T-cell (primary cell): ENCODE measurements around the gene C5AR1. TPM values are rescaled to one million over a fixed set of nuclear protein-coding genes. Genes with fewer than 3 reads are reported as not detected.

ENCODE experiments used
- ATAC-seq, 4 experiments: fragments of 200-7000 bp in 3 of 4; fragments of 150-1000 bp in 1 of 4; cut with Tn5 transposase; replicated peaks in 1 of 4; 1 replicate in 3 of 4; 2 replicates in 1 of 4; pipeline ENCODE4 v1.10.0; 2021; ENCODE audit warnings: moderate library complexity in 3 of 4, mild to moderate bottlenecking in 2 of 4, moderate number of reproducible peaks in 1 of 4
- CTCF ChIA-PET, 2 donors: fragments of 300-600 bp; sonication (Branson Sonifier 250); formaldehyde crosslinking; loops; one replicate each; lab custom pipeline; 2022; ENCODE audit warnings: antibody characterized with exemption in 2 of 2; lab: Charles Lee
- POLR2A ChIA-PET, 2 donors: fragments of 300-600 bp; sonication (Branson Sonifier 250); formaldehyde crosslinking; loops; one replicate each; lab custom pipeline; 2022; ENCODE audit warnings: antibody characterized with exemption in 2 of 2; lab: Charles Lee
- DNase-seq, 35 experiments: peaks; one replicate each; pipeline versions ENCODE4 v3.0.0 to v3.0.0-alpha.2; 2013 to 2023
- H3K27ac ChIP-seq: one replicate; pipeline ENCODE4 v1.5.1; 2013; ENCODE audit warnings: low read length
- H3K27me3 ChIP-seq, 2 experiments: replicated peaks in 1 of 2; 1 replicate in 1 of 2; 2 replicates in 1 of 2; pipeline versions ENCODE4 v1.6.1 to v1.7.0; 2013; ENCODE audit warnings: low read length in 1 of 2, mixed read lengths in 1 of 2; ENCODE audit not compliant: control insufficient read depth in 2 of 2, insufficient read depth in 2 of 2; ENCODE audit errors: extremely low read depth in 1 of 2
- H3K36me3 ChIP-seq, 2 donors: 1 replicate in 1 of 2; 2 replicates in 1 of 2; pipeline versions ENCODE4 v1.6.1 to v1.7.0; 2013; ENCODE audit warnings: low read length in 1 of 2; ENCODE audit not compliant: control insufficient read depth in 2 of 2, insufficient read depth in 1 of 2; ENCODE audit errors: extremely low read depth in 1 of 2
- H3K4me1 ChIP-seq, 2 experiments: 1 replicate in 1 of 2; 2 replicates in 1 of 2; pipeline versions ENCODE4 v1.6.1 to v1.7.0; 2013; ENCODE audit warnings: low read length in 2 of 2, mixed read lengths in 1 of 2; ENCODE audit not compliant: insufficient read depth in 2 of 2, control insufficient read depth in 1 of 2; ENCODE audit errors: extremely low read depth in 1 of 2
- H3K4me3 ChIP-seq, 2 donors: 1 replicate in 1 of 2; 2 replicates in 1 of 2; pipeline versions ENCODE4 v1.5.1 to v1.7.0; 2013; ENCODE audit warnings: mild to moderate bottlenecking in 2 of 2, low read length in 1 of 2, moderate library complexity in 1 of 2; ENCODE audit not compliant: control insufficient read depth in 1 of 2; ENCODE audit errors: extremely low read depth in 1 of 2
- H3K9me3 ChIP-seq: 2 replicates; pipeline ENCODE4 v1.7.0; 2013
- H3K27ac Mint-ChIP-seq, 2 donors: one replicate each; pipeline ENCODE4 v1.8.0; 2020 to 2021; ENCODE audit warnings: mild to moderate bottlenecking in 2 of 2, mixed read lengths in 2 of 2
- H3K27me3 Mint-ChIP-seq, 2 donors: one replicate each; pipeline ENCODE4 v1.8.0; 2021 to 2022; ENCODE audit warnings: mixed read lengths in 2 of 2
- H3K36me3 Mint-ChIP-seq: one replicate; pipeline ENCODE4 v1.8.0; 2021; ENCODE audit warnings: mixed read lengths
- H3K4me1 Mint-ChIP-seq, 3 donors: one replicate each; pipeline ENCODE4 v1.8.0; 2020 to 2022; ENCODE audit warnings: mixed read lengths in 3 of 3, mild to moderate bottlenecking in 1 of 3
- H3K4me3 Mint-ChIP-seq, 3 donors: one replicate each; pipeline ENCODE4 v1.8.0; 2020 to 2022; ENCODE audit warnings: mild to moderate bottlenecking in 3 of 3, mixed read lengths in 3 of 3, moderate library complexity in 3 of 3
- H3K9me3 Mint-ChIP-seq, 3 donors: one replicate each; pipeline ENCODE4 v1.8.0; 2020 to 2022; ENCODE audit warnings: mixed read lengths in 3 of 3
- WGBS: methylation state at CpG from one replicate; pipeline ENCODE4 v1.1.5; 2013; ENCODE audit warnings: missing lambda C conversion rate; ENCODE audit not compliant: insufficient coverage; 5-methylcytosine and 5-hydroxymethylcytosine counted together
- total RNA-seq, 35 experiments: library from RNA in 6 of 35; stranded (reverse) in 6 of 35; fragments of 120-200 nt in 1 of 35; gene quantifications; one replicate each; pipeline versions ENCODE4 v1.2.1 to v1.2.4 and lab custom pipeline; 2013 to 2026

The C5AR1 gene
- total RNA-seq, 5 donors from 2014 or later (not counting 1 experiment from before 2014, with no cell fraction given), result 1.8 to 2.4 (median 2.2) TPM

- ATAC-seq (no peak), DNase-seq (peak in 4 of 35 experiments; percentile 4 to 23 (median 20))
- WGBS, result 100% methylated on average over 2 of the region's 3 CpGs
- Mint-ChIP-seq H3K27ac (no peak overlapping the region), H3K9me3 (no peaks in the 10 kb centered on the region), H3K4me3 (peak overlapping the region in 1 of 3 donors; percentile 26), H3K4me1 (peaks cover 34 to 47% (median 45%) of the 10 kb centered on the region in 3 donors), H3K36me3 (peaks cover 24% of the 10 kb centered on the region), H3K27me3 (no peaks in the 10 kb centered on the region)
- Histone ChIP-seq H3K27me3 (no peaks in the 10 kb centered on the region), H3K36me3 (peaks cover 7 to 45% of the 10 kb centered on the region in 2 donors), H3K4me1 (peaks cover 5 to 22% of the 10 kb centered on the region in 2 experiments), H3K9me3 (no peaks in the 10 kb centered on the region), H3K4me3 (no peak overlapping the region), H3K27ac (no peak overlapping the region)
- ChIA-PET CTCF (interaction anchor here in 1 of 2 donors (0.6 kb wide), 1 partner anchor 96 kb away, joined by 3 read pairs; no protein-coding TSS in a partner anchor), POLR2A (no interaction called here)
Observed at GRCh38 chr19:47351548-47351947, 41.9 kb downstream of the C5AR1 start.

GRCh38 chr19:47352095-47352494, 42.4 kb downstream of the C5AR1 start:
- peaks cover 27% of the 10 kb centered on the region for H3K36me3 Mint-ChIP-seq
- Histone ChIP-seq H3K27ac (no peak overlapping the region), H3K4me3 (no peak overlapping the region), H3K36me3 (peaks cover 13 to 51% of the 10 kb centered on the region in 2 donors), H3K9me3 (no peaks in the 10 kb centered on the region), H3K4me1 (peaks cover 5 to 25% of the 10 kb centered on the region in 2 experiments), H3K27me3 (no peaks in the 10 kb centered on the region)
- peak overlapping the region in 2 of 3 donors; percentile 9 to 36 for H3K4me3 Mint-ChIP-seq
- WGBS, result no CpG with 5 or more reads among the region's 2 CpGs
- DNase-seq (no peak), ATAC-seq (no peak)
- POLR2A ChIA-PET, result no interaction called here
- H3K9me3 Mint-ChIP-seq, result no peaks in the 10 kb centered on the region
- no peaks in the 10 kb centered on the region for H3K27me3 Mint-ChIP-seq
- peak overlapping the region in 1 of 2 donors; percentile 36 for H3K27ac Mint-ChIP-seq
- peaks cover 34 to 47% (median 45%) of the 10 kb centered on the region in 3 donors for H3K4me1 Mint-ChIP-seq
- CTCF ChIA-PET, result no interaction called here

- Histone ChIP-seq H3K36me3 (peaks cover 16 to 63% of the 10 kb centered on the region in 2 donors), H3K27me3 (no peaks in the 10 kb centered on the region), H3K9me3 (no peaks in the 10 kb centered on the region), H3K27ac (no peak overlapping the region), H3K4me1 (peaks cover 5 to 25% of the 10 kb centered on the region in 2 experiments), H3K4me3 (no peak overlapping the region)
- WGBS, result 97% methylated on average over 24 of the region's 24 CpGs
- ATAC-seq (no peak), DNase-seq (no peak)
- H3K4me3 Mint-ChIP-seq, result no peak overlapping the region
- POLR2A ChIA-PET, result no interaction called here
- H3K27ac Mint-ChIP-seq, result no peak overlapping the region
- no peaks in the 10 kb centered on the region for H3K27me3 Mint-ChIP-seq
- CTCF ChIA-PET, result no interaction called here
- H3K36me3 Mint-ChIP-seq, result peaks cover 37% of the 10 kb centered on the region
- H3K4me1 Mint-ChIP-seq, result peaks cover 34 to 47% (median 45%) of the 10 kb centered on the region in 3 donors
- H3K9me3 Mint-ChIP-seq, result no peaks in the 10 kb centered on the region
Observed at GRCh38 chr19:47353307-47353712, 43.6 kb downstream of the C5AR1 start.

- 94% methylated on average over 6 of the region's 6 CpGs for WGBS
Observed at GRCh38 chr19:47356900-47357299, 47.2 kb downstream of the C5AR1 start.

GRCh38 chr19:47357788-47358680, 48.4 kb downstream of the C5AR1 start:
- Mint-ChIP-seq H3K36me3 (peaks cover 57% of the 10 kb centered on the region), H3K9me3 (no peaks in the 10 kb centered on the region), H3K27me3 (no peaks in the 10 kb centered on the region), H3K4me3 (no peak overlapping the region), H3K27ac (no peak overlapping the region), H3K4me1 (peaks cover 4 to 10% (median 6%) of the 10 kb centered on the region in 3 donors)
- Histone ChIP-seq H3K9me3 (no peaks in the 10 kb centered on the region), H3K36me3 (peaks cover 27 to 90% of the 10 kb centered on the region in 2 donors), H3K27ac (no peak overlapping the region), H3K27me3 (no peaks in the 10 kb centered on the region), H3K4me1 (peaks cover 0 to 3% of the 10 kb centered on the region in 2 experiments), H3K4me3 (no peak overlapping the region)
- no peak for ATAC-seq
- DNase-seq, result no peak
- ChIA-PET POLR2A (no interaction called here), CTCF (interaction anchor here in 1 of 2 donors (0.5 kb wide), 1 partner anchor 70 kb away, joined by 3 read pairs; no protein-coding TSS in a partner anchor)
- WGBS, result 97% methylated on average over 20 of the region's 28 CpGs

More at GRCh38 chr19:47356900-47357299, 47.2 kb downstream of the C5AR1 start:
- peaks cover 0 to 3% of the 10 kb centered on the region in 2 experiments for H3K4me1 ChIP-seq
- H3K27ac ChIP-seq, result no peak overlapping the region
- Mint-ChIP-seq H3K4me3 (no peak overlapping the region), H3K4me1 (peaks cover 13 to 19% (median 15%) of the 10 kb centered on the region in 3 donors), H3K27me3 (no peaks in the 10 kb centered on the region), H3K9me3 (no peaks in the 10 kb centered on the region), H3K36me3 (peaks cover 58% of the 10 kb centered on the region), H3K27ac (no peak overlapping the region)
- CTCF ChIA-PET, result no interaction called here
- ATAC-seq (no peak), DNase-seq (no peak)
- peaks cover 27 to 88% of the 10 kb centered on the region in 2 donors for H3K36me3 ChIP-seq
- no peak overlapping the region for H3K4me3 ChIP-seq
- H3K27me3 ChIP-seq, result no peaks in the 10 kb centered on the region
- POLR2A ChIA-PET, result interaction anchor here in 1 of 2 donors (0.6 kb wide), 1 partner anchor 21 kb away, joined by 3 read pairs; no protein-coding TSS in a partner anchor
- H3K9me3 ChIP-seq, result no peaks in the 10 kb centered on the region

GRCh38 chr19:47358936-47359335, 49.3 kb downstream of the C5AR1 start:
- Histone ChIP-seq H3K9me3 (no peaks in the 10 kb centered on the region), H3K27me3 (no peaks in the 10 kb centered on the region), H3K4me1 (peaks cover 0 to 3% of the 10 kb centered on the region in 2 experiments), H3K27ac (no peak overlapping the region), H3K36me3 (peaks cover 27 to 90% of the 10 kb centered on the region in 2 donors), H3K4me3 (no peak overlapping the region)
- WGBS, result 93% methylated on average over 4 of the region's 6 CpGs
- ChIA-PET CTCF (no interaction called here), POLR2A (no interaction called here)
- no peak for DNase-seq
- Mint-ChIP-seq H3K4me1 (peaks cover 4 to 10% (median 6%) of the 10 kb centered on the region in 3 donors), H3K4me3 (no peak overlapping the region), H3K36me3 (peaks cover 55% of the 10 kb centered on the region), H3K27ac (no peak overlapping the region), H3K9me3 (no peaks in the 10 kb centered on the region), H3K27me3 (no peaks in the 10 kb centered on the region)
- ATAC-seq, result no peak
